GM12864 (cell line): ENCODE measurements around the gene UBL3.
A peak's percentile ranks its signal among the peaks of the same experiment; 100 is the strongest.

Experiments
- DNase-seq: peaks from one replicate; pipeline ENCODE4 v3.0.0-alpha.2; 2011; ENCODE audit warnings: low read depth
- H3K4me3 ChIP-seq: 2 replicates; pipeline ENCODE4 v1.5.1; 2011; ENCODE audit warnings: mild to moderate bottlenecking, low read depth, low read length, control low read depth
- CTCF ChIP-seq: IDR thresholded peaks from 2 replicates; pipeline ENCODE4 v1.5.1; 2011; ENCODE audit warnings: low read depth, mild to moderate bottlenecking, moderate library complexity, low read length, control low read depth, inconsistent platforms; ENCODE audit errors: missing control alignments

The UBL3 gene

GRCh38 chr13:29850213-29850898 lies at the start of gene UBL3:
TSS of gene UBL3 (minus strand) at chr13:29850617. CDS start at chr13:29849538, 1,079 bp downstream.
- peak; percentile 80 for DNase-seq
- H3K4me3 ChIP-seq, result peak within 1 kb of the TSS; percentile 96
- no peak for TF ChIP-seq CTCF

- TF ChIP-seq CTCF, result no peak
- no peak for DNase-seq
- H3K4me3 ChIP-seq, result no peak overlapping the region
Observed at GRCh38 chr13:29897102-29897501, 46.7 kb upstream of the UBL3 start.

- no peak overlapping the region for H3K4me3 ChIP-seq
- no peak for TF ChIP-seq CTCF
- DNase-seq, result no peak
Observed at GRCh38 chr13:29893438-29893837, 43.0 kb upstream of the UBL3 start.

GRCh38 chr13:29892151-29892550 lies 41.7 kb upstream of the UBL3 start:
- no peak for TF ChIP-seq CTCF
- no peak for DNase-seq
- no peak overlapping the region for H3K4me3 ChIP-seq

GRCh38 chr13:29889111-29889510 lies 38.7 kb upstream of the UBL3 start:
- no peak for DNase-seq
- TF ChIP-seq CTCF, result no peak

GRCh38 chr13:29888306-29888705 lies 37.9 kb upstream of the UBL3 start:
- no peak for DNase-seq
- TF ChIP-seq CTCF, result no peak
- no peak overlapping the region for H3K4me3 ChIP-seq

More at GRCh38 chr13:29889111-29889510, 38.7 kb upstream of the UBL3 start:
- no peak overlapping the region for H3K4me3 ChIP-seq

GRCh38 chr13:29887686-29888085 lies 37.3 kb upstream of the UBL3 start:
- DNase-seq, result no peak
- TF ChIP-seq CTCF, result no peak
- H3K4me3 ChIP-seq, result no peak overlapping the region
